GM18861 (cell line): ENCODE data around the gene DNMT3B.

Experiments used
- ATAC-seq: cut with Tn5 transposase; IDR thresholded peaks from one replicate; pipeline ENCODE4 v1.9.1; 2021; ENCODE audit not compliant: unreplicated experiment

The DNMT3B gene

DNA sequence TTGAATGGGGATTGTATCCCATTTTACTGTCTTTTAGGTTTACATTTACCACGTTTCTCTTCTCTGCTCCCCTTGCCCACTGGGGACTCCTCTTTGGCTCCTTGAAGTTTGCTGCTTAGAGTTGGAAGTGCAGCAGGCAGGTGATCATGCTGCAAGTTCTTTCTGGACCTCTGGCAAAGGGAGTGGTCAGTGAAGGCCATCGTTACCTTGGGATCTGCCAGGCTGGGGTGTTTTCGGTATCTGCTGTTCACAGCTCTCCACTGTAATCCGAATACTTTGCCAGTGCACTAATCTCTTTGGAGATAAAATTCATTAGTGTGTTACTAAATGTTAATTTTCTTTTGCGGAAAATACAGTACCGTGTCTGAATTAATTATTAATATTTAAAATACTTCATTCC, 87.4 kb downstream of the DNMT3B start:
- ATAC-seq, result no peak

- no peak for ATAC-seq
Measured at GRCh38 chr20:32855387-32855786, 93.2 kb downstream of the DNMT3B start.

- ATAC-seq, result no peak
Measured at GRCh38 chr20:32858189-32858588, 96.0 kb downstream of the DNMT3B start.
